ENCODE data around the gene PLEKHG2.

Gene PLEKHG2

GRCh38 chr19:39384839-39385568, 27.5 kb upstream of the PLEKHG2 start:
- Histone ChIP-seq H3K79me2 (ENCODE audit: insufficient read depth, low read depth) (peaks cover 4% of the 10 kb centered on the region; the same call in 1 of the 2 replicates), H3K27me3 (ENCODE audit: insufficient read depth, low read depth) (no peaks in the 10 kb centered on the region), H4K20me1 (ENCODE audit: insufficient read depth) (no peaks in the 10 kb centered on the region), H2AFZ (ENCODE audit: low read depth) (no peak overlapping the region), H3K9ac (no peak overlapping the region), H3K4me2 (no peak overlapping the region), H3K4me1 (ENCODE audit: low read depth, poor library complexity, severe bottlenecking) (peaks cover 7% of the 10 kb centered on the region), H3K36me3 (ENCODE audit: insufficient read depth) (no peaks in the 10 kb centered on the region; the same call in 1 of the 2 replicates), H3K27ac (no peak overlapping the region), H3K4me3 (IDR thresholded peaks at IDR 0.05; ENCODE audit: insufficient read depth, low read depth, low read length) (no peak overlapping the region)
- TF ChIP-seq CTCF (conservative IDR thresholded peaks at IDR 0.05; ENCODE audit: low read depth, low read length): no peak

DNA sequence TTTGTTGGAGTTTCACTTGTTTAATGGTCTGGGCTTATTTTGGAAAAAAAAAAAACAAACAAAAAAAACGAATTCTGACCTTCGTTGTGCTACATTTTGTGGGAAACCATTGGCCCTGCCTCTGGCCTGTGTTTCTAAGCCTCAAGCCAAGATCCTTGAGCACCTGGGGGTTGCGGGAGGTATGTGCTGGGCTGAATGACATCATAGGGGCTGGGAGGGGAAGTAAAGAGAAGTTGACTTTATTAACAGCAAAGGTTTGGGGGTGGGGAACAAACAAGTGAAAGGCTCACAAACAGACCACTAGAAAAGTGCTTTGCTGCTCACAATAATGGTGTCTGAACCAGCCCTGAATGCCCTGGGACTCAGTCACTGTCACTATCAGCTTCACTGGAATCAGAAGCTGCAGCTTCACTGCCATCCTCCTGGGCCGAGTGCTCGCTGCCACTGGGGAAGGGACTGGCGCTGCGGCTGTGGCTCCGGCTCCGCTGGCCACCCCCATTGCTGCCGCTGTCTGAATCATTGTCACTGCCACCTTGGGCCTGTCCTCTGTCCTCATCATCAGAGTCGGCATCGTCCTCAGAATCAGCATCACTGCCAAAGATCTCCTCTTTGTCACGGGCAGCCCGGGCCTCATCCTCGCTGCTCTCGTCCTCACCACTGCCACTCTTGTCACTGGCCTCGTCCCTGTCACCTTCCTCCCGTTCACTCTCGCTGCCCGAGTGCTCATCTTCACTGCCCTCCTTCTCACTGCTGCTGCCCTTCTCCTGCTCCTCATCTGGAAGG, 26.6 kb upstream of the PLEKHG2 start:
- peaks cover 10% of the 10 kb centered on the region for H3K4me1 ChIP-seq (ENCODE audit: low read depth, poor library complexity, severe bottlenecking)
- TF ChIP-seq CTCF (conservative IDR thresholded peaks at IDR 0.05; ENCODE audit: low read depth, low read length): no peak
- no peak overlapping the region for H3K9ac ChIP-seq
- no peaks in the 10 kb centered on the region for H3K27me3 ChIP-seq (ENCODE audit: insufficient read depth, low read depth)
- no peaks in the 10 kb centered on the region for H4K20me1 ChIP-seq (ENCODE audit: insufficient read depth)
- H3K27ac ChIP-seq: no peak overlapping the region
- no peaks in the 10 kb centered on the region for H3K36me3 ChIP-seq (ENCODE audit: insufficient read depth)
- no peak overlapping the region for H3K4me2 ChIP-seq
- no peak overlapping the region for H3K4me3 ChIP-seq (IDR thresholded peaks at IDR 0.05; ENCODE audit: insufficient read depth, low read depth, low read length)
- H2AFZ ChIP-seq (ENCODE audit: low read depth): no peak overlapping the region
- H3K79me2 ChIP-seq (ENCODE audit: insufficient read depth, low read depth): peaks cover 9% of the 10 kb centered on the region; the same call in 1 of the 2 replicates

DNA sequence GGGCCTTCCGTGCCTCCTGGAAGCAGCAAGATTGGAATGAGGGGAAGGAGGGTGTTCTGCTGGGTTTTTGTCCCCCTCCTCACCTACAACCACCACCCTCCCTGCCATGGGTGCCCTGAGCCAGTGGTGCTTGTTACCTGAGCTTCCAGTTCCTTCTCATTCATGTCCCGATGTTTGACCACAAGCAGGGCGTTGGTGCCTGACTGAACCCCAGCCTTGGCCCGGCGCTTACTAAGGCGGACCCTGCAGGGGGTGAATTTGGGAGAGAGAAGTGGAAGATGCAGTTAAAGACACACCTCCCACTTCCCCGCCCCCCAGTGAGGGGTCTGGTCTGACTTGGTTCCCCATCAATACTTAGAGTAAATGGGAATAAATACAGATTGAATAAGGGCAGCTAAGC, 25.9 kb upstream of the PLEKHG2 start:
- Histone ChIP-seq H3K36me3 (ENCODE audit: insufficient read depth) (no peaks in the 10 kb centered on the region), H4K20me1 (ENCODE audit: insufficient read depth) (no peaks in the 10 kb centered on the region), H3K4me1 (ENCODE audit: low read depth, poor library complexity, severe bottlenecking) (peaks cover 10% of the 10 kb centered on the region), H3K4me2 (no peak overlapping the region), H3K27me3 (ENCODE audit: insufficient read depth, low read depth) (no peaks in the 10 kb centered on the region), H2AFZ (ENCODE audit: low read depth) (no peak overlapping the region), H3K9ac (no peak overlapping the region), H3K79me2 (ENCODE audit: insufficient read depth, low read depth) (peaks cover 12% of the 10 kb centered on the region; the same call in 1 of the 2 replicates), H3K27ac (no peak overlapping the region), H3K4me3 (IDR thresholded peaks at IDR 0.05; ENCODE audit: insufficient read depth, low read depth, low read length) (no peak overlapping the region)
- TF ChIP-seq CTCF (conservative IDR thresholded peaks at IDR 0.05; ENCODE audit: low read depth, low read length): no peak

DNA sequence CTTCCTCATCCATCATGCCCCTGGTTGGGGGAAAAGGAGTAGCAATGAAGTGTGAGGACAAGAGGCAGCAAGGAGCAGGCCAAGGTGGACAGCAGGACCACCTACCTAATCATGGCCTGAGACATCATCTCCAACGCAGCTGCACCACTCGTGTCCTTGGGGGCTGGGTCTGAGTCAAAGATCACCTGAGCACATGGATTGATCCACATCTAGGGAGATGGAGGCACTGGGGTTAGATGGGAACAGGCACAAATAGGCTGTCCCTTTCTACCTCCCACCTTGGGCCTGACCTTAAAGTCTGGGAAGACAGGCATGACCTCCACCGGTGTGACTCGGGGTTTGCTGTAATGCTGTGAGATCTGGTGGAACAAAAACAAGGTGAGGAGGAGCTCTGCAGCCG, 23.8 kb upstream of the PLEKHG2 start:
- TF ChIP-seq CTCF (conservative IDR thresholded peaks at IDR 0.05; ENCODE audit: low read depth, low read length): no peak
- H4K20me1 ChIP-seq (ENCODE audit: insufficient read depth): no peaks in the 10 kb centered on the region
- no peak overlapping the region for H3K9ac ChIP-seq
- H3K4me1 ChIP-seq (ENCODE audit: low read depth, poor library complexity, severe bottlenecking): peaks cover 20% of the 10 kb centered on the region
- no peak overlapping the region for H3K4me3 ChIP-seq (IDR thresholded peaks at IDR 0.05; ENCODE audit: insufficient read depth, low read depth, low read length)
- peaks cover 31% of the 10 kb centered on the region for H3K79me2 ChIP-seq (ENCODE audit: insufficient read depth, low read depth)
- H2AFZ ChIP-seq (ENCODE audit: low read depth): no peak overlapping the region
- H3K36me3 ChIP-seq (ENCODE audit: insufficient read depth): 0 out of 2 replicates have a peak, but pooled peaks cover 6% of the 10 kb centered on the region
- H3K27me3 ChIP-seq (ENCODE audit: insufficient read depth, low read depth): no peaks in the 10 kb centered on the region
- no peak overlapping the region for H3K27ac ChIP-seq
- H3K4me2 ChIP-seq: no peak overlapping the region

Measured in KMS-11 (cell line).